Effector memory CD4-positive, alpha-beta T cell (primary cell): ENCODE results near the gene SNORC.

ENCODE experiments used
- DNase-seq, 3 donors: peaks; one replicate each; pipeline ENCODE4 v3.0.0-alpha.2; 2020
- H3K27ac ChIP-seq: 2 replicates; pipeline ENCODE4 v1.7.0; 2013; ENCODE audit warnings: mild to moderate bottlenecking, low read length, moderate library complexity; ENCODE audit not compliant: insufficient read depth, poor library complexity, severe bottlenecking
- H3K27me3 ChIP-seq: replicated peaks from 2 replicates; pipeline ENCODE4 v1.7.0; 2013; ENCODE audit warnings: mild to moderate bottlenecking, low read length; ENCODE audit not compliant: insufficient read depth, control insufficient read depth, poor library complexity, severe bottlenecking
- H3K36me3 ChIP-seq: 2 replicates; pipeline ENCODE4 v1.7.0; 2013; ENCODE audit warnings: mild to moderate bottlenecking, low read length, moderate library complexity; ENCODE audit not compliant: control insufficient read depth, insufficient read depth
- H3K4me1 ChIP-seq: 2 replicates; pipeline ENCODE4 v1.7.0; 2013; ENCODE audit warnings: low read length, mild to moderate bottlenecking; ENCODE audit not compliant: control insufficient read depth, insufficient read depth, poor library complexity, severe bottlenecking
- H3K4me3 ChIP-seq: 2 replicates; pipeline ENCODE4 v1.7.0; 2013; ENCODE audit warnings: low read length, low read depth, mild to moderate bottlenecking; ENCODE audit not compliant: insufficient read depth, poor library complexity, severe bottlenecking
- H3K9me3 ChIP-seq: 2 replicates; pipeline ENCODE4 v1.7.0; 2013; ENCODE audit warnings: mild to moderate bottlenecking, low read length, moderate library complexity; ENCODE audit not compliant: control insufficient read depth

The SNORC gene

GRCh38 chr2:232925153-232925820, 55.2 kb downstream of the SNORC start:
- Histone ChIP-seq H3K4me1 (peaks cover 15% of the 10 kb centered on the region), H3K27ac (no peak overlapping the region), H3K4me3 (no peak overlapping the region), H3K27me3 (peaks cover 37% of the 10 kb centered on the region), H3K9me3 (no peaks in the 10 kb centered on the region), H3K36me3 (no peaks in the 10 kb centered on the region)
- DNase-seq = no peak

GRCh38 chr2:232925821-232926156, 55.7 kb downstream of the SNORC start:
- no peaks in the 10 kb centered on the region for H3K9me3 ChIP-seq
- H3K27me3 ChIP-seq = peaks cover 42% of the 10 kb centered on the region
- no peak for DNase-seq
- no peaks in the 10 kb centered on the region for H3K36me3 ChIP-seq
- no peak overlapping the region for H3K27ac ChIP-seq
- H3K4me3 ChIP-seq = no peak overlapping the region
- peaks cover 15% of the 10 kb centered on the region for H3K4me1 ChIP-seq

- H3K27ac ChIP-seq = no peak overlapping the region
- H3K36me3 ChIP-seq = no peaks in the 10 kb centered on the region
- peaks cover 15% of the 10 kb centered on the region for H3K4me1 ChIP-seq
- no peak overlapping the region for H3K4me3 ChIP-seq
- DNase-seq = no peak
- peaks cover 42% of the 10 kb centered on the region for H3K27me3 ChIP-seq
- H3K9me3 ChIP-seq = no peaks in the 10 kb centered on the region
Observed at GRCh38 chr2:232926431-232926939, 56.4 kb downstream of the SNORC start.

- Histone ChIP-seq H3K9me3 (no peaks in the 10 kb centered on the region), H3K36me3 (no peaks in the 10 kb centered on the region), H3K27ac (no peak overlapping the region), H3K4me1 (peaks cover 15% of the 10 kb centered on the region), H3K4me3 (peak overlapping the region; percentile 40), H3K27me3 (peaks cover 42% of the 10 kb centered on the region)
- no peak for DNase-seq
Observed at GRCh38 chr2:232927032-232927792, 57.1 kb downstream of the SNORC start.

- Histone ChIP-seq H3K36me3 (no peaks in the 10 kb centered on the region), H3K27me3 (peaks cover 42% of the 10 kb centered on the region), H3K9me3 (no peaks in the 10 kb centered on the region), H3K27ac (no peak overlapping the region), H3K4me3 (peak overlapping the region; percentile 40), H3K4me1 (peaks cover 15% of the 10 kb centered on the region)
- DNase-seq = no peak
Observed at GRCh38 chr2:232927793-232928550, 57.9 kb downstream of the SNORC start.
